Cortex of kidney (tissue), 1 donor: ENCODE data around the gene TCF3.
"Not testable (repeated sequence)": the region's sequence is repeated elsewhere in the genome, so short reads cannot be mapped to it uniquely, and the experiment has no call there.

Experiments
- DNase-seq: peaks from one replicate; lab custom pipeline; 2025; lab: John Stamatoyannopoulos, UW

Gene TCF3

GRCh38 chr19:1672769-1673644, 20.6 kb upstream of the TCF3 start:
- DNase-seq: no peak

GRCh38 chr19:1672038-1672768, 19.8 kb upstream of the TCF3 start:
- DNase-seq: no peak

GRCh38 chr19:1671716-1672037, 19.3 kb upstream of the TCF3 start:
- DNase-seq: no peak

- DNase-seq: not testable (repeated sequence)
These were observed 18.3 kb upstream of the TCF3 start for GRCh38 chr19:1670747-1671146.

- no peak for DNase-seq
These were observed 16.3 kb upstream of the TCF3 start for GRCh38 chr19:1668486-1669270.

- DNase-seq: no peak
These were observed 15.7 kb upstream of the TCF3 start for GRCh38 chr19:1668048-1668485.

- no peak for DNase-seq
These were observed 13.2 kb upstream of the TCF3 start for GRCh38 chr19:1665565-1666047.

GRCh38 chr19:1663852-1664251, 11.4 kb upstream of the TCF3 start:
- DNase-seq: no peak

- not testable (repeated sequence) for DNase-seq
These were observed 10.8 kb upstream of the TCF3 start for GRCh38 chr19:1663227-1663626.

GRCh38 chr19:1661995-1662394, 9.6 kb upstream of the TCF3 start:
- DNase-seq: no peak

GRCh38 chr19:1659084-1659427, 6.6 kb upstream of the TCF3 start:
- DNase-seq: no peak

GRCh38 chr19:1658150-1659083, 6.0 kb upstream of the TCF3 start:
- no peak for DNase-seq

- DNase-seq: no peak
These were observed 5.3 kb upstream of the TCF3 start for GRCh38 chr19:1657746-1658145.

- DNase-seq: no peak
These were observed 4.6 kb upstream of the TCF3 start for GRCh38 chr19:1656988-1657536.

GRCh38 chr19:1655987-1656608, 3.7 kb upstream of the TCF3 start:
- no peak for DNase-seq

GRCh38 chr19:1655131-1655981, 2.9 kb upstream of the TCF3 start:
- no peak for DNase-seq

- DNase-seq: no peak
These were observed 1.9 kb upstream of the TCF3 start for GRCh38 chr19:1654178-1654792.

GRCh38 chr19:1653300-1653628, 849 bp upstream of the TCF3 start:
- no peak for DNase-seq

- no peak for DNase-seq
These were observed 685 bp downstream of the TCF3 start for GRCh38 chr19:1651568-1652291.
